ENCODE measurements around the gene SPRED2.

Gene SPRED2

GRCh38 chr2:65390134-65390533 lies 42.3 kb downstream of the SPRED2 start:
- no peak overlapping the region for H3K4me3 ChIP-seq (ENCODE audit: low read depth, low read length)
- DNase-seq (ENCODE audit: low read depth) = no peak
- no peak for TF ChIP-seq MYC (IDR thresholded peaks at IDR 0.05; ENCODE audit: low read depth, low read length)
- no peak for TF ChIP-seq CTCF (IDR thresholded peaks at IDR 0.05; ENCODE audit: low read depth, low read length)
- TF ChIP-seq POLR2A (IDR thresholded peaks at IDR 0.05; ENCODE audit: extremely low read depth, insufficient read length) = no peak
- TF ChIP-seq MAX (IDR thresholded peaks at IDR 0.05; ENCODE audit: low read depth, low read length) = no peak

- no peak for DNase-seq (ENCODE audit: low read depth)
- no peak for TF ChIP-seq POLR2A (IDR thresholded peaks at IDR 0.05; ENCODE audit: extremely low read depth, insufficient read length)
- TF ChIP-seq MYC (IDR thresholded peaks at IDR 0.05; ENCODE audit: low read depth, low read length) = no peak
- no peak for TF ChIP-seq MAX (IDR thresholded peaks at IDR 0.05; ENCODE audit: low read depth, low read length)
- no peak overlapping the region for H3K4me3 ChIP-seq (ENCODE audit: low read depth, low read length)
Measured at GRCh38 chr2:65389476-65389875, 42.9 kb downstream of the SPRED2 start.

- no peak overlapping the region for H3K4me3 ChIP-seq (ENCODE audit: low read depth, low read length)
- no peak for DNase-seq (ENCODE audit: low read depth)
- TF ChIP-seq POLR2A (IDR thresholded peaks at IDR 0.05; ENCODE audit: extremely low read depth, insufficient read length) (no peak), MAX (IDR thresholded peaks at IDR 0.05; ENCODE audit: low read depth, low read length) (no peak), CTCF (IDR thresholded peaks at IDR 0.05; ENCODE audit: low read depth, low read length) (no peak), MYC (IDR thresholded peaks at IDR 0.05; ENCODE audit: low read depth, low read length) (no peak)
Measured at GRCh38 chr2:65388596-65389390, 43.6 kb downstream of the SPRED2 start.

- TF ChIP-seq POLR2A (IDR thresholded peaks at IDR 0.05; ENCODE audit: extremely low read depth, insufficient read length) = no peak
- TF ChIP-seq MAX (IDR thresholded peaks at IDR 0.05; ENCODE audit: low read depth, low read length) = no peak
- TF ChIP-seq MYC (IDR thresholded peaks at IDR 0.05; ENCODE audit: low read depth, low read length) = no peak
- no peak for DNase-seq (ENCODE audit: low read depth)
- H3K4me3 ChIP-seq (ENCODE audit: low read depth, low read length) = no peak overlapping the region
Measured at GRCh38 chr2:65388051-65388531, 44.3 kb downstream of the SPRED2 start.

GRCh38 chr2:65386989-65387388 lies 45.4 kb downstream of the SPRED2 start:
- TF ChIP-seq MYC (IDR thresholded peaks at IDR 0.05; ENCODE audit: low read depth, low read length) (no peak), MAX (IDR thresholded peaks at IDR 0.05; ENCODE audit: low read depth, low read length) (no peak), POLR2A (IDR thresholded peaks at IDR 0.05; ENCODE audit: extremely low read depth, insufficient read length) (no peak), CTCF (IDR thresholded peaks at IDR 0.05; ENCODE audit: low read depth, low read length) (no peak)
- DNase-seq (ENCODE audit: low read depth) = no peak
- no peak overlapping the region for H3K4me3 ChIP-seq (ENCODE audit: low read depth, low read length)

- peak; percentile 45 for DNase-seq (ENCODE audit: low read depth)
- TF ChIP-seq CTCF (IDR thresholded peaks at IDR 0.05; ENCODE audit: low read depth, low read length) = no peak
- TF ChIP-seq POLR2A (IDR thresholded peaks at IDR 0.05; ENCODE audit: extremely low read depth, insufficient read length) = no peak
- TF ChIP-seq MYC (IDR thresholded peaks at IDR 0.05; ENCODE audit: low read depth, low read length) = no peak
- TF ChIP-seq MAX (IDR thresholded peaks at IDR 0.05; ENCODE audit: low read depth, low read length) = no peak
- no peak overlapping the region for H3K4me3 ChIP-seq (ENCODE audit: low read depth, low read length)
Measured at GRCh38 chr2:65386344-65386743, 46.1 kb downstream of the SPRED2 start.
